Uterus (tissue), 4 donors: ENCODE results near the gene ACSS1. TPM values are rescaled to one million over a fixed set of nuclear protein-coding genes. Genes with fewer than 3 reads are reported as not detected.

Experiments used
- DNase-seq, 2 donors: peaks; one replicate each; pipeline ENCODE4 v3.0.0-alpha.2; 2019 to 2020
- H3K27ac ChIP-seq, 2 donors: fragments of 200-600 bp; sonication (generic); 1 replicate in 1 of 2; 2 replicates in 1 of 2; pipeline ENCODE4 v1.5.1; 2016 to 2018
- H3K27me3 ChIP-seq, 2 donors: fragments of 200-600 bp; sonication (generic); one replicate each; pipeline ENCODE4 v1.5.1; 2018 to 2019; ENCODE audit warnings: control low read depth in 1 of 2
- H3K36me3 ChIP-seq, 2 donors: fragments of 200-600 bp; sonication (generic); one replicate each; pipeline ENCODE4 v1.5.1; 2019; ENCODE audit warnings: control low read depth in 1 of 2
- H3K4me1 ChIP-seq, 2 donors: fragments of 200-600 bp; sonication (generic); one replicate each; pipeline ENCODE4 v1.5.1; 2018 to 2019; ENCODE audit warnings: control low read depth in 1 of 2
- H3K4me3 ChIP-seq, 2 donors: fragments of 200-600 bp; sonication (generic); 1 replicate in 1 of 2; 2 replicates in 1 of 2; pipeline ENCODE4 v1.5.1; 2018 to 2019; ENCODE audit warnings: mild to moderate bottlenecking in 1 of 2
- H3K9me3 ChIP-seq, 2 donors: fragments of 200-600 bp; sonication (generic); one replicate each; pipeline ENCODE4 v1.5.1; 2019; ENCODE audit warnings: control low read depth in 1 of 2
- CTCF ChIP-seq, 4 experiments: fragments of 200-600 bp in 2 of 4; fragments of 450-650 bp in 2 of 4; sonication (generic) in 2 of 4; IDR thresholded peaks; one replicate each; pipeline ENCODE4 v1.5.1; 2016 to 2019; ENCODE audit warnings: antibody characterized with exemption in 4 of 4, mild to moderate bottlenecking in 2 of 4, moderate library complexity in 1 of 4
- POLR2A ChIP-seq, 2 donors: fragments of 450-650 bp; IDR thresholded peaks; one replicate each; pipeline ENCODE4 v1.6.1; 2016; ENCODE audit warnings: antibody characterized with exemption in 2 of 2, mild to moderate bottlenecking in 1 of 2, moderate library complexity in 1 of 2
- intact Hi-C: fragments of 100-400 bp; cut with DNase I; formaldehyde crosslinking; loops from one replicate; pipeline ENCODE4 v1.15.1; 2023; ENCODE audit warnings: low total_unique reads
- small RNA-seq: library from RNA; depleted of rRNA; stranded (forward); fragments of <200 nt; gene quantifications from one replicate; pipeline ENCODE3, GENCODE V24; 2016
- total RNA-seq, 4 donors: library from RNA; depleted of rRNA in 3 of 4; stranded (reverse); fragments of >200 nt in 3 of 4; gene quantifications; one replicate each; pipeline versions ENCODE4 v1.1.0 to v1.2.4, GENCODE V29; 2014 to 2023
- donor health status: DM: yes; HTN: yes; CAD: no.

Gene ACSS1
- total RNA-seq, 4 donors from 2014 or later = 11.8 to 35.1 (median 23.1) TPM

GRCh38 chr20:24960302-24960801 lies 97.6 kb downstream of the ACSS1 start:
- H3K27ac ChIP-seq = no peak overlapping the region
- no peaks in the 10 kb centered on the region for H3K36me3 ChIP-seq
- no peaks in the 10 kb centered on the region for H3K9me3 ChIP-seq
- no peaks in the 10 kb centered on the region for H3K27me3 ChIP-seq
- H3K4me1 ChIP-seq = no peaks in the 10 kb centered on the region
- TF ChIP-seq CTCF (IDR thresholded peaks at IDR 0.05) = no peak
- no peak for TF ChIP-seq POLR2A (IDR thresholded peaks at IDR 0.05)
- intact Hi-C loops = no loop called here
- no peak for DNase-seq
- no peak overlapping the region for H3K4me3 ChIP-seq

GRCh38 chr20:24959591-24960301 lies 98.2 kb downstream of the ACSS1 start:
- intact Hi-C loops = no loop called here
- H3K4me1 ChIP-seq = no peaks in the 10 kb centered on the region
- H3K4me3 ChIP-seq = no peak overlapping the region
- no peaks in the 10 kb centered on the region for H3K36me3 ChIP-seq
- H3K9me3 ChIP-seq = no peaks in the 10 kb centered on the region
- no peak for DNase-seq
- no peaks in the 10 kb centered on the region for H3K27me3 ChIP-seq
- H3K27ac ChIP-seq = no peak overlapping the region
- no peak for TF ChIP-seq CTCF (IDR thresholded peaks at IDR 0.05)
- TF ChIP-seq POLR2A (IDR thresholded peaks at IDR 0.05) = no peak

GRCh38 chr20:24958506-24959385 lies 99.2 kb downstream of the ACSS1 start:
- TF ChIP-seq POLR2A (IDR thresholded peaks at IDR 0.05) = no peak
- H3K36me3 ChIP-seq = no peaks in the 10 kb centered on the region
- intact Hi-C loops = no loop called here
- H3K4me1 ChIP-seq = no peaks in the 10 kb centered on the region
- no peak overlapping the region for H3K27ac ChIP-seq
- H3K4me3 ChIP-seq = no peak overlapping the region
- H3K27me3 ChIP-seq = no peaks in the 10 kb centered on the region
- H3K9me3 ChIP-seq = no peaks in the 10 kb centered on the region
- DNase-seq = no peak

- Histone ChIP-seq H3K4me1 (no peaks in the 10 kb centered on the region), H3K36me3 (no peaks in the 10 kb centered on the region), H3K9me3 (no peaks in the 10 kb centered on the region), H3K27ac (no peak overlapping the region), H3K4me3 (no peak overlapping the region), H3K27me3 (no peaks in the 10 kb centered on the region)
- TF ChIP-seq CTCF (IDR thresholded peaks at IDR 0.05) (no peak), POLR2A (IDR thresholded peaks at IDR 0.05) (no peak)
- intact Hi-C loops = no loop called here
- no peak for DNase-seq
Observed at GRCh38 chr20:24957326-24958016, 100.5 kb downstream of the ACSS1 start.

Small RNA genes lying within 50 kb of the gene (small RNA-seq; reads per million reads assigned to genes)
- not detected for gene RNU6-1257P

Other genes starting within 250 kb of the ACSS1 start
- gene CST7, start 108.9 kb downstream of the ACSS1 start, total RNA-seq = 1 to 10 TPM in 2 of 4 donors, under 1 TPM in 1, not detected in 1; 0.97 to 1.8 (median 1.2) TPM
- 10 to 100 TPM; 18.8 to 78.7 (median 57.7) TPM for gene APMAP, start 65.4 kb downstream of the ACSS1 start, total RNA-seq
- gene VSX1, start 24.0 kb upstream of the ACSS1 start, total RNA-seq = under 1 TPM in 1 of 4 donors, not detected in 3; 0.18 TPM
- 10 to 100 TPM; 20.7 to 47.2 (median 30.7) TPM for gene ENTPD6, start 137.6 kb upstream of the ACSS1 start, total RNA-seq
- 10 to 100 TPM; 26.2 to 87.9 (median 49.8) TPM for gene PYGB, start 189.9 kb upstream of the ACSS1 start, total RNA-seq